ENCODE measurements around the gene GATAD2A.

DNA sequence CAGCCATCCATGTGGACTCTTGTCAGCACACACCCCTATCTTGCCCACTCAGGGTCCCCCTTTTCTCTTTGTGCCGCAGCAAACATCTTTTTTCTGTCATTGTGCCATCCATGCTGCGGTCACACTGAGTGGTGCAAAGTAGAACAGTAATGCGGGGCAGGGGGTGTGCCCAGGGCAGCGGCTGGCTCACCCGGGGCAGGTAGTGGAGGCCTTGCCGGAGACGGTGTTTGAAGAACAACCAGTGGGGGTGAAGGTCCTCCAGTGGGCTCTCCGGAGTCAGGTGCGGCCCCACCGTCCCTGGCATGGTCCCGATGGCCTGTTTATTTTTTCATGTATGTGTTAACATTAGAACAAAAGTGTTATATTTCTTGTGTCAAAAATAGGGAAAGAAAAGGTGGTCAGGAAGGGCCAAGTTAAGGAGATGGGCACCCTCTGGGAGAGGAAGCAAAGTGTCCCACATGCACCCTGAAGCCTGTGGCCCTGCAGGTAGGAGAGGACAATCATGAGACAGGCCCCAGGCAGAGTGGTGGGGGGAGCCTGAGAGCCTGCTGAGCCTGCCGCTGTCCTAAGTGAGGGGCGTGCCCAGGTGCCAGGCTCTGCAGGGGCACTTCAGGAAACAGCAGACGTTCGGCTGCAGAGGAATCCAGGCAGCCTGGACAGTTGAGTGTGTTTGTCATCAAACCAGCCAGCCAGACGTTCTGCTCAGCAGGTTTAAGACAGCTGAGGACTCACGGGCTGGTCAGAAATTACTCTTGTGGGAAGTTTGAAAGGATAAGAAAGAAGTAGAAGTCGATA, 97.5 kb downstream of the GATAD2A start:
- no peak for TF ChIP-seq POLR2A (IDR thresholded peaks at IDR 0.05; ENCODE audit: low read length)
- TF ChIP-seq GATA1 (IDR thresholded peaks at IDR 0.05; ENCODE audit: low read depth, low read length), result no peak
